ENCODE results near the gene HSD11B2.

Gene HSD11B2

DNA sequence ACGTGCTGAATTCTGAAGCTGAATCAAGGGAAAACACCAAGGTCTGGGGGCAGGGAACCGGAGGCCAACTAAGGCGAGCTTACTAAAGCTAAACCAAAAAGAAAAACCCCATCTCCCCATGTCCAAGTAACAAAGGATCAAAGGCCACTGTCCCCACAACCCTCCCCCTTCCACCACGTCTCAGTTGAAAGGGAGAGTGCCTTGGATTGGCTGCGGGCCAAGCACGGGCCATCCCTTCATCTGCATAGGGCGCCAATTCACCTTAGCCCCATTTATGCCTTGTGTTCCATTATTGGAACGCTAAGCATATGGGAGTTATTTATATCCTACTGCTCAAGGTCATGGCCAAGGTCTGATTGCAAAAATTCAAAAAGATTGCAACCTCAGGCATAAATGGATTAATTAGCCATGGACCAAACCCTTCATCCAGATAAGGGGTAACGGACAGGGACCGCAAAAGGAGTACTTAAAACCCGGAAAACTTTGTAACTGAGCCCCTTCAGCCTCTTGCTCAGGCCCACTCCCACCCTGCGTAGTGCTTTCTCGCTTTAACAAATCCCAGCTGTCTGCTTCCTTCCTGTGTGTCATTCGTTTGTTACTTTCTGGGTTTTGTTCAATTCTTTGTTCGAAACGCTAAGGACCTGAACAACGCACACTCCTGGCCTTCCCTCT lies 50.8 kb downstream of the HSD11B2 start:
- FAIRE-seq: no peak

DNA sequence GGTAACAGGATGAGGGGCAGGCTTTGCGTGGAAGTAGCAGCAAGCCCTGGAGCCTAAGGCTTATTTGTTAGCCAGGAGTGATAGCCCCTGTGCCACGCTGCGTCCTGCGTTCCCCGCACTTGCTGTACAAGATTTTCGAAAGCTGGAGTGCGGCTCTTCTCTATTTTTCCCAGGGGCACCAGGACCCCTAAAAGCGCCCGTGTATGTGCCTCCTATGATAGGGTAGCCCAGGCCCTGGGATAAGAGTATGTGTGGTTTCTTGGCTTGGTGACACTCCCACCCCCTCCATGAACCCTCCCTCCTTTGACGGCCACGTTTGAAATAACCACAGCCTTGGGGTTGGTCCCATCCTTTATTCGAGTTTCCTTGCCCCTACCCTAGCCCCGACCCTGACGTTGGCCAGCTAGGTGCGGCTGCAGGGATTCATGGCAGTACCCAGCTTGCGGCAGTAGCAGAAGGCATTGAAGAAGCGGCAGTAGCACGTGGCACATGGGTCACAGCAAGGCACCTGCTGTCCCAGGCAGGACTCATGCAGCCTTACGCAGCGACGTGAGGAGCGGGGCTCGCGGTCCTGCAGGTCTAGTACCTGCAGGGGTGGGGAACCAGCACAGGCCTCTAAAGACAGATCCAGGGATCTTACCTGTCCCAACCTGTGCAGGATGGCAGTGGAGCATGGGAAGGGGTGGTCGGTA lies 51.5 kb downstream of the HSD11B2 start:
- no peak for FAIRE-seq

DNA sequence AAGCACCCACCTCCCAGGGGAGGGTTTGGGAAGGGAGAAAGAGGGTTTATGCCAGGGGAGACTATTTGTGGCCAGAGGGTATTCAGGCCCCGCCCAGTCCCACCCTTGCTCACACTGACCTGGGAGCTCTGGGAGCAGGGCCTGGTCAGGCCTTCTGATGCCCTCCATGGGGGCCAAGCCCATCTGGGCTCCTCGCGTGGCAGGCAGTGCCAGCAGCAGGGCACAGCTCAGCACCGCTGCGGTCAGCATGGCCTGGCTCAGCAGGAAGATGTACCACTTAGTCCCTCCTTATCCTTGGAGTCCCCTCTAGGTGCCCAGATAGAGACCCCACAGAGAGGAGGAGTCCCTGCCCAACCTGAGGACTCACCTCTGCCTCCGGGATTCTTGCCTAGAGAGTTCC lies 52.2 kb downstream of the HSD11B2 start, which contains the start of gene AGRP:
AGRP (minus strand) TSS at position 398 of the 400 bp plus-strand sequence; CDS start at position 249, 149 bp downstream.
- FAIRE-seq: no peak

DNA sequence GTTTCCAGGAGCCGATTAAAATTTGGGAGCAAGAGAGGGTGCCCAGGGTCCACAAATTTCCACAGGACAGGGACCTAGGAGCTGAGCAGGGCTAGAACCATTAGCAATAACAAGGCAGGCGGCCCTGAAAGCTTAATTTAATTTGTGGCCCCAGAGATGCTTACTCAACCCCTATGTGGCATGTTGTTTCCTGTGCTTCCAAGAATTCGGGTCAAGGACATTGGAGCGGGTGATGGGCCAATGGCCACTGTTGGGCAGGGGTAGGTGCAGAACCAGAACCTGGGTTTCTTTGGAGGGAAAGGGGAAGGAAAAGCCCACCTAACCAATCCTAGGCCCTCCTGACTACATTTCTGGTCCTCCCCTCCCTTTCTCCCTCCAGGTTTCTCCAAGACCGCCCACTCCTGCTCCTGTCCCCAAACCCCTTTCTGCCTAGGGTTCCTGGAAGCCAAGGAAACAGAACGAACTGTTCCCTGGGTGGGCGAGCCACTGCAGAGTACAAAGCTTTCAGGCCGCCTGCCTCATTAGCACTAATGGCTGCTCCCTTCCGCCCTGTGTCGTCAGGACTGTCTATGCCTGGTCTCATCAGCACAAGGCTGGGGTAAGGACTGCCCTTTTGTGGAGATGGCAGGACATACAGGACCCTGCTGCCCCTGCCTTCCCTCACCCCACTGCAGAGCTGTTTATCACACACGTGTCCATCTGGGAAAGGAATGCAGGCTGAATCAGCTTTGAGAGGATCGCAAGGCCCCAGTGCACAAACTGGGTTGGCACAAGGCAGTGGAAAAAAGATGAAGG lies 53.0 kb downstream of the HSD11B2 start:
- FAIRE-seq: no peak

DNA sequence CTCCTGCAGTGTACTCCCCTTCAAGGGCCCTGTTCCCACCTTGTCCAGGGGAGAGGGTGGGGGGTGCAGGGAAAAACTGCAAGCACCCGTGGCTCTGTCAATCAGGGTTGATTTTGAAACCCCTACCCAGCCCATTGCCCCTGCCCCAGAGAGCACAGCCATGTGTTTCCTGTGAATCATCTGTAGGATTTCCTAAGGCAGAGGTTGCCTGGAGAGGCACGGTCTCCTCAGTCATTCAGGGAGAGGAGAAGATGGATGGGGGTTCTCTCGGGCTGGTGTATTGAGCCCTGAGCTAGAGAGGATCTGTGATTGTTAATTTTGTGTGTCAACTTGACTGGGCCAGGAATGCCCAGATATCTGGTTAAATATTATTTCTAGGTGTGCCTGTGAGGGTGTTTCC lies 55.9 kb downstream of the HSD11B2 start:
- FAIRE-seq: no peak
